ENCODE data around the gene AP1G2. TPM values are rescaled to one million over a fixed set of nuclear protein-coding genes. Genes with fewer than 3 reads are reported as not detected.
"Not testable (repeated sequence)": the region's sequence is repeated elsewhere in the genome, so short reads cannot be mapped to it uniquely, and the experiment has no call there.

Gene AP1G2
- total RNA-seq, 2 donors from 2014 or later: 150 to 237 TPM

DNA sequence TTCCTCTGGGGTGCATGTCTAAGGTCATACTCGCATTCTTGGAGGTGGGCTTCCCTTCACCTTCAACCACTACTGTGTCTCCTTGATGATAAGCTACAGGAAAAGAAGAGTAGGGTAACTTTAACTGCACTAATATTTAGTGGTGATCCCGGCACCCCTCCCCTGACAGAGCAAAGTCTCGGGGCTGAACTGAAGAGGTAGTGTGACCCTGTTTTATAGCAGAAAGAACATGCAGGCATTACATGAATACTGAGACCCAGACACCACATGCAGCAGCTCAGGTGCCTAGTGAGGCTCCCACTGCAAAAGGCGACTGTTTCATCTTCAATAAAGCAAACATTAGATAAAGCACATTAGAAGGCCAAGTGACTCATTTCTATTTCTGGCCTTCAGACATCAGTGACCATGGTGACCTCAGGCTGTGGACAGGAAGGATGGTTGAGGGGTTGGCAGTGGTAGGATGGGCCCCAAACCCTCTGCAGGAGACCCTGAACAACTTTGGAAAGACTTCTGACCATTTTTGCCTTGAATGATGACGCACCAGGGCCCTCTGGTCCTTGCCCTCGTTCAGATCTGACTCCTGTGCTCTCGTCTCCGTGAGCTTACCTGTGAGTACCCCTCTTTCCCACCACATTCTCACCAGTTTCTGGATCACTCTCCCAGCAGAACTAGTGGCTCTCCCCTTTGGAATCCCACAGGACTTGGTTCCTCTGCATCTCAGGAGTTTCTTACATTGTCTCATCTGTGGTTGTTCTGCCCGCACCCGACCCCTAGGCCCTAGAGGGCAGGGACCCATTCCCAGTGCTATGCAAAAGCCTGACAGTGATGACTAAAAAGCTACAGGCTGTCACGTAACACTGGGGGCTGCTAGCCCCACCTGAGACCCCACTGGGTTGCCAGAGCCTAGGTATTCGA, 34.8 kb upstream of the AP1G2 start:
- H3K27me3 ChIP-seq: no peaks in the 10 kb centered on the region
- ATAC-seq: peak; percentile 74
- WGBS, 2 donors: 86 to 94% methylated on average over 11 to 12 of the region's 12 CpGs
- H3K9me3 ChIP-seq: no peaks in the 10 kb centered on the region
- TF ChIP-seq POLR2A (IDR thresholded peaks at IDR 0.05): no peak
- TF ChIP-seq, protein P1, sequence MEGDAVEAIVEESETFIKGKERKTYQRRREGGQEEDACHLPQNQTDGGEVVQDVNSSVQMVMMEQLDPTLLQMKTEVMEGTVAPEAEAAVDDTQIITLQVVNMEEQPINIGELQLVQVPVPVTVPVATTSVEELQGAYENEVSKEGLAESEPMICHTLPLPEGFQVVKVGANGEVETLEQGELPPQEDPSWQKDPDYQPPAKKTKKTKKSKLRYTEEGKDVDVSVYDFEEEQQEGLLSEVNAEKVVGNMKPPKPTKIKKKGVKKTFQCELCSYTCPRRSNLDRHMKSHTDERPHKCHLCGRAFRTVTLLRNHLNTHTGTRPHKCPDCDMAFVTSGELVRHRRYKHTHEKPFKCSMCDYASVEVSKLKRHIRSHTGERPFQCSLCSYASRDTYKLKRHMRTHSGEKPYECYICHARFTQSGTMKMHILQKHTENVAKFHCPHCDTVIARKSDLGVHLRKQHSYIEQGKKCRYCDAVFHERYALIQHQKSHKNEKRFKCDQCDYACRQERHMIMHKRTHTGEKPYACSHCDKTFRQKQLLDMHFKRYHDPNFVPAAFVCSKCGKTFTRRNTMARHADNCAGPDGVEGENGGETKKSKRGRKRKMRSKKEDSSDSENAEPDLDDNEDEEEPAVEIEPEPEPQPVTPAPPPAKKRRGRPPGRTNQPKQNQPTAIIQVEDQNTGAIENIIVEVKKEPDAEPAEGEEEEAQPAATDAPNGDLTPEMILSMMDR (IDR thresholded peaks at IDR 0.05): no peak
- H3K27ac ChIP-seq: peak overlapping the region in 1 of 4 donors; percentile 36
- intact Hi-C loops (cut with DNase I): no loop called here
- DNase-seq: peak in 2 of 4 donors; percentile 35 to 44
- peaks cover 48% of the 10 kb centered on the region for H3K4me1 ChIP-seq
- no peaks in the 10 kb centered on the region for H3K36me3 ChIP-seq (replicated peaks in 1 of 2; ENCODE audit: insufficient read depth in 1 of 2, low read depth in 2 of 2)
- no peak overlapping the region for H3K4me3 ChIP-seq

DNA sequence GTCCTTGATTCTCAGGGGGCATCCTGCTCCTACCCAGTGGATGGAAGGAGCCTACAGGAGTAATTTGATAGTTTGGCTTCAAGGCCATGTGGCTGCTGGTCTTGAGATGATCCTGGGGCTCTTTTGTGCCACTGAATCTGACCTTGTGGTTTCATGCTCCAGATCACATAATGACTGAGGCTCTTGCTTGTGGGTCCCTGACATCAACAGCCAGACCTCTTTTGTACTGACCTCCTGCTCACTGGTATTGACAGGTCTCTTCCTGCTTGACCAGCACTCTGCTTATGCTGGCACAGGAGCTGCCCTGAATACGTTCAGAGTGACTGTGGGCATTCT, 34.2 kb upstream of the AP1G2 start:
- Histone ChIP-seq H3K4me1 (peaks cover 41% of the 10 kb centered on the region), H3K9me3 (no peaks in the 10 kb centered on the region), H3K27me3 (no peaks in the 10 kb centered on the region), H3K36me3 (replicated peaks in 1 of 2; ENCODE audit: insufficient read depth in 1 of 2, low read depth in 2 of 2) (no peaks in the 10 kb centered on the region), H3K27ac (peak overlapping the region in 2 of 4 donors; percentile 21 to 36), H3K4me3 (no peak overlapping the region)
- TF ChIP-seq, protein P1 (IDR thresholded peaks at IDR 0.05): no peak
- no peak for TF ChIP-seq POLR2A (IDR thresholded peaks at IDR 0.05)
- ATAC-seq (peak; percentile 12), DNase-seq (no peak)
- WGBS, 2 donors: 60 to 75% methylated on average over 1 of the region's 1 CpG
- intact Hi-C loops (cut with DNase I): no loop called here

DNA sequence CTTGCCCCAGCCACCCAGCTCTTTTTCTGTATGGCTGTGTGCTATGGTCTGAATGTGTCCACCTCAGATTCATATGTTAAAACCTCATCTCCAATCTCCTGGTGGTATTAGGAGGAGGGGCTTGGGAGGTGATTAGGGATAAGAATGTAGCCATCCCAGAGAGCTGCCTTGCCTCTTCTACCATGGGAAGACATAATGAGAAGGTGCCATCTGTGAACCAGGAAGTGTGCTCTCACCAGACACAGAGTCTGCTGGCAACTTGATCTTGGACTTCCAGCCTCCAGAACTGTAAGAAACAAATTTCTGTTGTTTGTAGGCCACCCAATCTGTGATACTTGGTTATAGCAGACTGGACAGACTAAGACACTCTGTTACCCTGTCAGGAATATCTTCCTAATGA, 33.8 kb upstream of the AP1G2 start:
- DNase-seq (peak in 1 of 4 donors; percentile 18), ATAC-seq (peak; percentile 68)
- Histone ChIP-seq H3K4me1 (peaks cover 37% of the 10 kb centered on the region), H3K27me3 (no peaks in the 10 kb centered on the region), H3K27ac (peak overlapping the region in 2 of 4 donors; percentile 21 to 36), H3K36me3 (replicated peaks in 1 of 2; ENCODE audit: insufficient read depth in 1 of 2, low read depth in 2 of 2) (no peaks in the 10 kb centered on the region), H3K4me3 (no peak overlapping the region), H3K9me3 (no peaks in the 10 kb centered on the region)
- intact Hi-C loops (cut with DNase I): no loop called here
- TF ChIP-seq, protein P1 (IDR thresholded peaks at IDR 0.05): no peak
- no peak for TF ChIP-seq POLR2A (IDR thresholded peaks at IDR 0.05)

DNA sequence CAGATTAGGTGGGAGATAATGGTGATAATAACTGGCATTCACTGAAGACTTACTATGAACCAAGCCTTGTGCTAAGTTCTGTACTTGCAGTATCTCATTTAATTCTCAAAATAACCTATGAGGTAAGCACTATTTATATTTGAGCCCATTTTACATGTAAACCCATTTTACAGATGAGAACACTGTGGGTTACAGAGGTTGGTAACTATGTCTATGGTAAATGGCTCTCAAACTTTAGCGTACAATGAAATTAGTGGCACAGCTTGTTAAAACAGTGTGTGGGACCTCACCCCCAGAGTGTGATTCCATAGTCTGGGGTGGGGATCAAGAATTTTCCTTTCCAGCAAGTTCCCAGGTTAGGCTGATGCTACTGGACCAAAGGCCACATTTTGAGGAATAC, 33.2 kb upstream of the AP1G2 start:
- no peak for ATAC-seq
- DNase-seq: no peak
- Histone ChIP-seq H3K27me3 (no peaks in the 10 kb centered on the region), H3K36me3 (replicated peaks in 1 of 2; ENCODE audit: insufficient read depth in 1 of 2, low read depth in 2 of 2) (no peaks in the 10 kb centered on the region), H3K27ac (no peak overlapping the region), H3K9me3 (no peaks in the 10 kb centered on the region), H3K4me1 (peaks cover 31% of the 10 kb centered on the region), H3K4me3 (no peak overlapping the region)
- WGBS, 2 donors: 93 to 100% methylated on average over 1 of the region's 1 CpG
- TF ChIP-seq POLR2A (IDR thresholded peaks at IDR 0.05): no peak
- TF ChIP-seq, protein P1 (IDR thresholded peaks at IDR 0.05): no peak
- intact Hi-C loops (cut with DNase I): no loop called here

DNA sequence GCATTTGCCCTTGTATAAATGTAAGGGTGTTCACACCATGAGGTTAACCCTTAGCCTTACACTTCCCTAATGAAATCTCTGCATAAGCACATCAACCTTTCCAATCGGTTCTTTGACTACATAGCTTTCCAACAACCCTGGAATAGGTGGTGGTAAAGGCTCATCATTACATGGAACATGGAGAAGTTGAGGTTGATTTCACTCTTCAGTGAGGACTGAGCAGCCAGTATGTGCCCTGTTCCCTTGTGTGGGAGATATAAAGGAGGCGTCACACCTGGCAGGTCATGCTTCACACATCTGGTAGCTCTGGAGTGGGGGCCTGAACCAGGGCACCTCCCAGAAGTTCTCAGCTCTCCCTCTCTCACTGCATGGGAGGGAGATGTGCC, 32.7 kb upstream of the AP1G2 start:
- DNase-seq (no peak), ATAC-seq (no peak)
- WGBS, 2 donors: 45 to 77% methylated on average over 2 of the region's 2 CpGs
- no peaks in the 10 kb centered on the region for H3K9me3 ChIP-seq
- no peaks in the 10 kb centered on the region for H3K36me3 ChIP-seq (replicated peaks in 1 of 2; ENCODE audit: insufficient read depth in 1 of 2, low read depth in 2 of 2)
- no peaks in the 10 kb centered on the region for H3K27me3 ChIP-seq
- no peak overlapping the region for H3K27ac ChIP-seq
- TF ChIP-seq POLR2A (IDR thresholded peaks at IDR 0.05): no peak
- TF ChIP-seq, protein P1 (IDR thresholded peaks at IDR 0.05): no peak
- peaks cover 26% of the 10 kb centered on the region for H3K4me1 ChIP-seq
- intact Hi-C loops (cut with DNase I): no loop called here
- H3K4me3 ChIP-seq: no peak overlapping the region

DNA sequence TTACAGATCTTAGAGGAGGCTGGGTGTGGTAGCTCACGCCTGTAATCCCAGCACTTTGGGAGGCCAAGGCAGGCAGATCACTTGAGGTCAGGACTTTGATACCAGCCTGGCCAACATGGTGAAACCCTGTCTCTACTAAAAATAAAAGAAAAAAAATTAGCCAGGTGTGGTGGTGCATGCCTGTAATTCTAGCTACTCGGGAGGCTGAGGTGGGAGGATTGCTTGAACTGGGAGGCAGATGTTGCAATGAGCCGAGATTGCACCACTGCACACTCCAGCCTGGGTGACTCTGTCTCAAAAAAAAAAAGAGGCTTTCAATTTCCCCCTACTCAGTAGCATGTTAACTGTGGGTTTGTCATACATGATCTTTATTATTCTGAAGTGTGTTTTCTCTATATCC, 26.6 kb upstream of the AP1G2 start:
- ATAC-seq; H3K4me3 ChIP-seq; H3K4me1 ChIP-seq; DNase-seq; H3K36me3 ChIP-seq (replicated peaks in 1 of 2; ENCODE audit: insufficient read depth in 1 of 2, low read depth in 2 of 2); intact Hi-C loops (cut with DNase I); H3K9me3 ChIP-seq; H3K27me3 ChIP-seq; H3K27ac ChIP-seq: not testable (repeated sequence)
- WGBS, 2 donors: 84% methylated on average over 3 of the region's 3 CpGs

Data from body of pancreas (tissue), 4 donors.